Measurements from ENCODE around the gene ARF1.

The ARF1 gene

DNA sequence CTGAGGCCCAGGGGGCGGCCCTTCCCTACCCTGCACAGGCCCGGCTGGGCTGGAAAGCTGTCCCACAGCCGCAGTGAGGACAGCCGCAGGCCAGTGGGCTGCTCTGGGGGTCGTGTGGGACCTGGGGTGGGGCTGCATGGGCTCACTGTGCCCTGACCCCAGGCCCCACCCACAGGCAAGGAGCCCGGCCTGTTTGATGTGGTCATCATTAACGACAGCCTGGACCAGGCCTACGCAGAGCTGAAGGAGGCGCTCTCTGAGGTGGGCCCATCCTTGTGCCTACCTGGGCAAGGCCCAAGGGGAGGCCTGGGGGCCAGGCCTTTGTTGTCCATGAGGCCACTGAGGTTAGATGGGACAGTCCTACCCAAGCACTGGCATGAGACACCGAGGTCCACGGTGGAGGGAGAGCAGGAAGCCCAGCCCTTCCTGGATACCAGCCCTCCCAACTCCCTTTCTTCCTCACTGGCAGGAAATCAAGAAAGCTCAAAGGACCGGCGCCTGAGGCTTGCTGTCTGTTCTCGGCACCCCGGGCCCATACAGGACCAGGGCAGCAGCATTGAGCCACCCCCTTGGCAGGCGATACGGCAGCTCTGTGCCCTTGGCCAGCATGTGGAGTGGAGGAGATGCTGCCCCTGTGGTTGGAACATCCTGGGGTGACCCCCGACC, 65.8 kb downstream of the ARF1 start:
- no peak for DNase-seq (ENCODE audit: low read depth)
